Ecto neural progenitor cell (in vitro differentiated cells): Measurements from ENCODE around the gene ADGRD1.

Source experiments
- DNase-seq: peaks from one replicate; pipeline ENCODE4 v3.0.0-alpha.2; 2018; ENCODE audit warnings: low spot score

The ADGRD1 gene

GRCh38 chr12:131024721-131025120, 71.0 kb downstream of the ADGRD1 start:
- no peak for DNase-seq

GRCh38 chr12:131025234-131025633, 71.5 kb downstream of the ADGRD1 start:
- no peak for DNase-seq

GRCh38 chr12:131025939-131026702, 72.4 kb downstream of the ADGRD1 start:
- no peak for DNase-seq

- no peak for DNase-seq
These were observed 73.0 kb downstream of the ADGRD1 start for GRCh38 chr12:131026754-131027153.

GRCh38 chr12:131027264-131027663, 73.6 kb downstream of the ADGRD1 start:
- DNase-seq, result no peak

- DNase-seq, result no peak
These were observed 74.3 kb downstream of the ADGRD1 start for GRCh38 chr12:131027876-131028586.

- no peak for DNase-seq
These were observed 75.1 kb downstream of the ADGRD1 start for GRCh38 chr12:131028587-131029338.

GRCh38 chr12:131030472-131031328, 77.0 kb downstream of the ADGRD1 start:
- no peak for DNase-seq

GRCh38 chr12:131032082-131032750, 78.5 kb downstream of the ADGRD1 start:
- DNase-seq, result no peak

GRCh38 chr12:131033486-131033885, 79.8 kb downstream of the ADGRD1 start:
- DNase-seq, result no peak

- no peak for DNase-seq
These were observed 80.3 kb downstream of the ADGRD1 start for GRCh38 chr12:131033886-131034482.

GRCh38 chr12:131034631-131035244, 81.0 kb downstream of the ADGRD1 start:
- DNase-seq, result no peak

GRCh38 chr12:131035245-131035681, 81.6 kb downstream of the ADGRD1 start:
- DNase-seq, result no peak

GRCh38 chr12:131038159-131038558, 84.5 kb downstream of the ADGRD1 start:
- DNase-seq, result no peak

GRCh38 chr12:131038961-131039950, 85.5 kb downstream of the ADGRD1 start:
- no peak for DNase-seq

GRCh38 chr12:131040491-131040890, 86.8 kb downstream of the ADGRD1 start:
- no peak for DNase-seq

- no peak for DNase-seq
These were observed 87.7 kb downstream of the ADGRD1 start for GRCh38 chr12:131041216-131041967.
